Measurements from ENCODE around the gene PNPT1. TPM values are rescaled to one million over a fixed set of nuclear protein-coding genes. Genes with fewer than 3 reads are reported as not detected.
"Not testable (repeated sequence)": the region's sequence is repeated elsewhere in the genome, so short reads cannot be mapped to it uniquely, and the experiment has no call there.

PNPT1 gene
- total RNA-seq, 4 donors from 2014 or later: 5.6 to 10.4 (median 8.9) TPM

DNA sequence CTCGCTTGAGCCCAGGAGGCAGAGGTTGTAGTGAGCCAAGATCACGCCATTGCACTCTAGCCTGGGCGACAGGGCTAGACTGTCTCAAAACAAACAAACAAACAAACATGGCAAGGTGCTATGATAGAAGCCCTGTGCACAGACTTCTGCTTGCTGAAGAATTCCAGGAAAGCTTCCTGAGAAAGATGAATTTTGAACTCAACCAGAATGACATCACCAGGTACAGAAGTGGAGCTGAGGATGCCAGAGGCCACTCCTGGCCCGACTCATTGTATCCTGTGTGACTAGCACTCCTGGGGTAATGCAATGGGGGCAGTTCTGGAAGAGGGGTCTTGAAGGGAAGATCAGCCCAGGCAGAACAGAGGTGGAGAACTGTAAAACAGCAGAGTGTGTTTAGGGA, 22.0 kb upstream of the PNPT1 start:
- no peak overlapping the region for H3K4me3 ChIP-seq (ENCODE audit: low read depth, poor library complexity, severe bottlenecking)
- TF ChIP-seq, protein P1, sequence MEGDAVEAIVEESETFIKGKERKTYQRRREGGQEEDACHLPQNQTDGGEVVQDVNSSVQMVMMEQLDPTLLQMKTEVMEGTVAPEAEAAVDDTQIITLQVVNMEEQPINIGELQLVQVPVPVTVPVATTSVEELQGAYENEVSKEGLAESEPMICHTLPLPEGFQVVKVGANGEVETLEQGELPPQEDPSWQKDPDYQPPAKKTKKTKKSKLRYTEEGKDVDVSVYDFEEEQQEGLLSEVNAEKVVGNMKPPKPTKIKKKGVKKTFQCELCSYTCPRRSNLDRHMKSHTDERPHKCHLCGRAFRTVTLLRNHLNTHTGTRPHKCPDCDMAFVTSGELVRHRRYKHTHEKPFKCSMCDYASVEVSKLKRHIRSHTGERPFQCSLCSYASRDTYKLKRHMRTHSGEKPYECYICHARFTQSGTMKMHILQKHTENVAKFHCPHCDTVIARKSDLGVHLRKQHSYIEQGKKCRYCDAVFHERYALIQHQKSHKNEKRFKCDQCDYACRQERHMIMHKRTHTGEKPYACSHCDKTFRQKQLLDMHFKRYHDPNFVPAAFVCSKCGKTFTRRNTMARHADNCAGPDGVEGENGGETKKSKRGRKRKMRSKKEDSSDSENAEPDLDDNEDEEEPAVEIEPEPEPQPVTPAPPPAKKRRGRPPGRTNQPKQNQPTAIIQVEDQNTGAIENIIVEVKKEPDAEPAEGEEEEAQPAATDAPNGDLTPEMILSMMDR (IDR thresholded peaks at IDR 0.05): no peak
- no peak for DNase-seq (ENCODE audit: low spot score in 2 of 2)
- 81 to 86% methylated on average over 4 of the region's 4 CpGs for WGBS, 2 donors
- intact Hi-C loops (cut with DNase I; ENCODE audit: low total_unique reads): no loop called here

DNA sequence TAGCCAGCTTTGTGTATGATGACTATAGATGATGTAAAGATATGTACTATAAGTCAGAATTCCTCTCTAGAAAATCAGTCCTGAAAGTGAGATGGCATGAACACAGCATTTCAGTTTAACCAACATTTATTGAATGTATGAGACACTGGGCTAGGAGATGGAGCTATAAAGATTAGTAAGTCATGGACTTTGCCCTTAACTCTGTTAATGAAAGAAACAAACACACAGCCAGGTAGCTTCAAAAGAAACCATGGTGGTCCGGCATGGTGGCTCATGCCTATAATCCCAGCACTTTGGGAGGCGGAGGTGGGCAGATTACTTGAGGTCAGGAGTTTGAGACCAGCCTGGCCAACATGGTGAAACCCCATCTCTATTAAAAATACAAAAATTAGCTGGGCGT, 21.5 kb upstream of the PNPT1 start:
- WGBS, 2 donors: 86 to 97% methylated on average over 3 of the region's 3 CpGs
- DNase-seq (ENCODE audit: low spot score in 2 of 2); H3K4me3 ChIP-seq (ENCODE audit: low read depth, poor library complexity, severe bottlenecking); intact Hi-C loops (cut with DNase I; ENCODE audit: low total_unique reads): not testable (repeated sequence)

DNA sequence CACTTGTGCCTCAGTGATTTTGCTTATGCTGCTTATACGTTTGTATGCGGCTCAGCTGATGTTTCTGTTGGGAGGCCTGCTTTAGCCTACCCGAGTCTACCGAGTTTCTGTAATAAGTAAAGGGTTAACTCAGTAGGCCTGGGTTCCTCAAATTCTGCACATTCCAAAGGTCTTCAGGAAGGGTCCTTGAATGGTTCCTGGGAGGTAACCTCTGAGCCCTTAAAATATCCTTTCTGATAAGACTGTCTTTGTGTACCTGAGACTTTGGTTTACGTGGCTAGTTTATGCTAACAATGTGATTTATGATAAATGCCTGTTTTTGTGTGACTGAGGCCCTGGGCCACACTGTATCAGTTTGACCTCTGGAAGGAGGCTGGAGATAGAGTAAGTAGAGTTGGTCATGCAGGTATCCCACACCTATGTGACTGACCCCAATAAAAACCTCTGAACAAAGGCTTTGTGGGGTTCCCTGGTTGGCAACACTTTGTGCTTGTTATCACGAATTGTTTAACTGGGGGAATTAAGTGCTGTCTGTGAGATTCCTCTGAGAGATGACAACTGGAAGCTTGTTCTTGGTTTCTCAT, 18.9 kb upstream of the PNPT1 start:
- TF ChIP-seq, protein P1 (IDR thresholded peaks at IDR 0.05): no peak
- TF ChIP-seq POLR2A (IDR thresholded peaks at IDR 0.05): no peak
- DNase-seq (ENCODE audit: low spot score in 2 of 2): no peak
- intact Hi-C loops (cut with DNase I; ENCODE audit: low total_unique reads): no loop called here
- no peak overlapping the region for H3K4me3 ChIP-seq (ENCODE audit: low read depth, poor library complexity, severe bottlenecking)
- WGBS, 2 donors: 75 to 83% methylated on average over 6 of the region's 6 CpGs

DNA sequence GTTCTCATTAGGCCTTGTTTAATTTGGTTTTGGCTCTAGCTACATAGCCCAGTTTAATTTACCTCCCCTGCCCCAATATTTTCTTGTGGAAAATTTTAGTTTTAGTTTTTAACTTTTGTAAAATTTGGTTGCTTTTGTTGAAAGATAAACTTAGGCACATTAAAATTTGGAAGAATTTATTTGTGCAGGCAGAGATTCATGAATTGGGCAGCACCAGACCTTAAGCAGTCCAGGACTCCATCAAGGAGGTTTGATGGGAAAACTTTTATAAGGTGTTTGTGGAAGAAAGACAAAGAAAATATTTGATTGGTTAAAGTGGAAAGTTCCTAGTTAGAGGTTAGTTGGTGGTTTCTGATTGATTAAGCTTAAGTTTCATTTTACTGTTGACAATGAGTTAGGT, 16.4 kb upstream of the PNPT1 start:
- TF ChIP-seq, protein P1 (IDR thresholded peaks at IDR 0.05): no peak
- TF ChIP-seq POLR2A (IDR thresholded peaks at IDR 0.05): no peak
- DNase-seq (ENCODE audit: low spot score in 2 of 2): no peak
- H3K4me3 ChIP-seq (ENCODE audit: low read depth, poor library complexity, severe bottlenecking): no peak overlapping the region
- intact Hi-C loops (cut with DNase I; ENCODE audit: low total_unique reads): no loop called here

DNA sequence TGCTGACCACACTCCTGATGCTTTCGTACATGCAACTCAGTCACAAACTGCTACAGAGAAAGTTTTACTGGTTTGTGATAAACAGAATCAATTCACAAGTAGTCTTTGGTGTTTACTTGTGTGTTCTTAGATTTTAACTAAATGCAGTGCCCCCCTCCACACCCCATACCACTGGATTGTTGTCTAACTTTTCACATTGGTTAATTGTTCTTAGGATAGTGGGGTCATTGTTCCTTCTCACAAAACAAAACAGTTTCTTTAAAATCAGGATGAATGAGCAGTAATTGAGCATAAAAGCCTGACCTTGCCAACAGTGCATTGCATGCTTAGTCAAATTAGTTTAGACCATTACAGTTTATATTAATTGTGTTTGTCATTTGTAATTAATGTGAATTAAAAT, 14.1 kb upstream of the PNPT1 start:
- TF ChIP-seq POLR2A (IDR thresholded peaks at IDR 0.05): no peak
- TF ChIP-seq, protein P1 (IDR thresholded peaks at IDR 0.05): no peak
- intact Hi-C loops (cut with DNase I; ENCODE audit: low total_unique reads): no loop called here
- 82 to 87% methylated on average over 1 of the region's 1 CpG for WGBS, 2 donors
- no peak overlapping the region for H3K4me3 ChIP-seq (ENCODE audit: low read depth, poor library complexity, severe bottlenecking)
- no peak for DNase-seq (ENCODE audit: low spot score in 2 of 2)

DNA sequence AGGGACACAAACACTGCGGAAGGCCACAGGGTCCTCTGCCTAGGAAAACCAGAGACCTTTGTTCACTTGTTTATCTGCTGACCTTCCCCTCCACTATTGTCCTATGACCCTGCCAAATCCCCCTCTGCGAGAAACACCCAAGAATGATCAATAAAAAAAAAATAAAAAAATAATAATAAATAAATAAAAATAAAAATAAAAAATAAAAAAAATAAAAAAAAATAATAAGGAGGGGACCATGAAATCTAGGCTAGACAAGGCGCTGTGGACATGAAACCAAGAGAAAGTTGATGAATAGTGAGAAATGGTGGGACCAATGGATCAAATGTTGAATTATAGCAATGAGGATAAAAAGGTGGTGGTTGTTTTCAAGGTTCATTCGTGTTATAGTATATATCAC, 12.6 kb upstream of the PNPT1 start:
- intact Hi-C loops (cut with DNase I; ENCODE audit: low total_unique reads); H3K4me3 ChIP-seq (ENCODE audit: low read depth, poor library complexity, severe bottlenecking); DNase-seq (ENCODE audit: low spot score in 2 of 2): not testable (repeated sequence)
- 92 to 93% methylated on average over 3 to 4 of the region's 4 CpGs for WGBS, 2 donors

DNA sequence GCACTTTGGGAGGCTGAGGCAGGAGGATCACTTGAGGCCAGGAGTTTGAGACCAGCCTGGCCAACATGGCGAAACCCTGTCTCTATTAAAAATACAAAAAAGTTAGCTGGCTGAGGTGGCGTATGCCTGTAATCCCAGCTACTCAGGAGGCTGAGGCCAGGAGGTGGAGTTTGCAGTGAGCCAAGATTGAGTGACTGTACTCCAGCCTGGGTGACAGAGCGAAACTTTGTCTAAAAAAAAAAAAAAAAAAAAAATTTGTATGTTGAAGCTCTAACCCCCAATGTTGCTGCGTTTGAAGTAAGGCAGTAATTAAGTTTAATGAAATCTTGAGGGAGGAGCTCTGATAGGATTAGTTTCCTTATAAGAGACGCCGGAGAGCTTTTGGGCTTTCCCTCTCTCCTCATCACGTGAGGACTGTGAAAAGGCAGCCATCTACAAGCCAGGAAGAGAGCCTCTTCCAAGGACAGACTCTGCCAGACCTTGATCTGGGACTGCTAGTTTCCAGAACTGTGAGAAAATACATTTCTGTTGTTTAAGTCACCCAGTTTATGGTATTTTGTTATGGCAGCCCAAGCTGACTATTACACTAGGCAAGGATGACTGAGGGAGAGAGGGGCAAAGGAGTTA, 11.5 kb upstream of the PNPT1 start:
- no peak for DNase-seq (ENCODE audit: low spot score in 2 of 2)
- H3K4me3 ChIP-seq (ENCODE audit: low read depth, poor library complexity, severe bottlenecking): no peak overlapping the region
- intact Hi-C loops (cut with DNase I; ENCODE audit: low total_unique reads): no loop called here
- WGBS, 2 donors: 69 to 71% methylated on average over 7 of the region's 7 CpGs
- TF ChIP-seq, protein P1 (IDR thresholded peaks at IDR 0.05): no peak
- TF ChIP-seq POLR2A (IDR thresholded peaks at IDR 0.05): no peak
